GM12872 (cell line): ENCODE measurements around the gene FBLN7.

ENCODE experiments used
- CTCF ChIP-seq: IDR thresholded peaks from 3 replicates; pipeline ENCODE4 v1.5.1; 2011; ENCODE audit warnings: low read depth, mild to moderate bottlenecking, low read length, moderate library complexity; ENCODE audit not compliant: insufficient read depth

Gene FBLN7

GRCh38 chr2:112137516-112138158, 548 bp upstream of the FBLN7 start:
- TF ChIP-seq CTCF, result no peak

GRCh38 chr2:112140205-112140802, 2.1 kb downstream of the FBLN7 start:
- no peak for TF ChIP-seq CTCF

- TF ChIP-seq CTCF, result no peak
Observed at GRCh38 chr2:112140899-112141625, 2.9 kb downstream of the FBLN7 start.

GRCh38 chr2:112141626-112142007, 3.4 kb downstream of the FBLN7 start:
- no peak for TF ChIP-seq CTCF

- no peak for TF ChIP-seq CTCF
Observed at GRCh38 chr2:112142525-112143078, 4.4 kb downstream of the FBLN7 start.

- no peak for TF ChIP-seq CTCF
Observed at GRCh38 chr2:112143150-112143549, 5.0 kb downstream of the FBLN7 start.

- no peak for TF ChIP-seq CTCF
Observed at GRCh38 chr2:112144966-112145365, 6.8 kb downstream of the FBLN7 start.
